MM.1S (cell line): ENCODE results near the gene MYMX.

Experiments
- EZH2 ChIP-seq: fragments of 300-600 bp; sonication (generic); optimal IDR thresholded peaks from 2 replicates; pipeline ENCODE3; 2017; ENCODE audit warnings: low read depth, mild to moderate bottlenecking, antibody characterized with exemption, low read length, mixed read lengths
- TF ChIP-seq, protein P1 (sequence below): fragments of 300-600 bp; sonication (generic); IDR thresholded peaks from 2 replicates; pipeline ENCODE4 v1.5.1; 2016; ENCODE audit warnings: antibody characterized with exemption, low read length, mixed read lengths

DNA sequence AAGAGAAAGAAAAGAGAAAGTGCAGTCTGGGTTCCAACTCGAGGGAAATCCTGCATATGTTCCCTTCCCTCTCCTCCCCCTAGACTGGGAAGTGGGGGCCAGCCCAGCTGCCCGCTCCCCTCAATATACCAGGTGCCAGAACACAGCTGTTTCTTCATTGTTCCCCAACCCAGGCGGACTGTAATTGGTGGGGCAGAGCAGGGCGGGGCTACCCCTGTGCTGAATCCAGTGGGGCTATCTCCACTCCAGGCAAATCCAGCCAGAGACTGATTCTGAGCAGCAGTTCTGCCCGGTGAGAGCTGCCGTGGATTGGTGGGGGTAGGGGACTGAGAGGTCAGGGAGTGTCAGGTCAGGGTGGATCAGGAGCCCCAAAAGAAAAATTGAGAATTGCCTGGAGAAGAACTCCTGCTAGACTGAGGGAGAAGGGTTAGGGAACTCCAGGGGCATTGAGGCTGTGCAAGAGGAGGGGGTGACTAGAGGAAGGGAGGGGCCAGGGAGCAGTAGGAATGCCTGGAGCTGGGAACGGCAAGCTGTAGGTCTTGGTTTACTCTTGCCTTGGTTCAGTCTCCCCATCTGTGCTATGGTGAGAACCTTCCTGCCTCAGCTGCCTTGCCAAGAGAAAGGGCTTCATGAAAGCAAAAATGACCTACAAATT lies at the start of gene MYMX:
- TF ChIP-seq, protein P1, sequence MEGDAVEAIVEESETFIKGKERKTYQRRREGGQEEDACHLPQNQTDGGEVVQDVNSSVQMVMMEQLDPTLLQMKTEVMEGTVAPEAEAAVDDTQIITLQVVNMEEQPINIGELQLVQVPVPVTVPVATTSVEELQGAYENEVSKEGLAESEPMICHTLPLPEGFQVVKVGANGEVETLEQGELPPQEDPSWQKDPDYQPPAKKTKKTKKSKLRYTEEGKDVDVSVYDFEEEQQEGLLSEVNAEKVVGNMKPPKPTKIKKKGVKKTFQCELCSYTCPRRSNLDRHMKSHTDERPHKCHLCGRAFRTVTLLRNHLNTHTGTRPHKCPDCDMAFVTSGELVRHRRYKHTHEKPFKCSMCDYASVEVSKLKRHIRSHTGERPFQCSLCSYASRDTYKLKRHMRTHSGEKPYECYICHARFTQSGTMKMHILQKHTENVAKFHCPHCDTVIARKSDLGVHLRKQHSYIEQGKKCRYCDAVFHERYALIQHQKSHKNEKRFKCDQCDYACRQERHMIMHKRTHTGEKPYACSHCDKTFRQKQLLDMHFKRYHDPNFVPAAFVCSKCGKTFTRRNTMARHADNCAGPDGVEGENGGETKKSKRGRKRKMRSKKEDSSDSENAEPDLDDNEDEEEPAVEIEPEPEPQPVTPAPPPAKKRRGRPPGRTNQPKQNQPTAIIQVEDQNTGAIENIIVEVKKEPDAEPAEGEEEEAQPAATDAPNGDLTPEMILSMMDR, result no peak
- TF ChIP-seq EZH2, result no peak
